Tibial nerve (tissue), 4 donors: ENCODE data around the gene EPB41L1. TPM values are rescaled to one million over a fixed set of nuclear protein-coding genes. Genes with fewer than 3 reads are reported as not detected.
"Not testable (repeated sequence)": the region's sequence is repeated elsewhere in the genome, so short reads cannot be mapped to it uniquely, and the experiment has no call there.

Experiments
- DNase-seq, 2 donors: peaks; one replicate each; pipeline ENCODE4 v3.0.0-alpha.2; 2019; ENCODE audit warnings: low spot score in 2 of 2
- H3K27ac ChIP-seq, 4 donors: fragments of 200-600 bp; sonication (generic) in 3 of 4; one replicate each; pipeline ENCODE4 v1.5.1; 2017 to 2019; ENCODE audit warnings: mild to moderate bottlenecking in 1 of 4
- H3K27me3 ChIP-seq, 2 donors: fragments of 200-600 bp; sonication (generic) in 1 of 2; one replicate each; pipeline versions ENCODE4 v1.5.1 to v1.6.0; 2017 to 2019
- H3K36me3 ChIP-seq, 3 donors: fragments of 200-600 bp; sonication (generic); one replicate each; pipeline ENCODE4 v1.5.1; 2018 to 2019
- H3K4me1 ChIP-seq, 4 donors: fragments of 200-600 bp; sonication (generic) in 3 of 4; one replicate each; pipeline ENCODE4 v1.5.1; 2017 to 2019
- H3K4me3 ChIP-seq, 4 donors: fragments of 200-600 bp; sonication (generic) in 3 of 4; one replicate each; pipeline ENCODE4 v1.5.1; 2017 to 2019; ENCODE audit warnings: mild to moderate bottlenecking in 1 of 4, moderate library complexity in 1 of 4
- H3K9me3 ChIP-seq, 4 donors: fragments of 200-600 bp; sonication (generic) in 3 of 4; one replicate each; pipeline ENCODE4 v1.5.1; 2017 to 2019
- EP300 ChIP-seq, 2 donors: sonication (generic); formaldehyde crosslinking; IDR thresholded peaks; one replicate each; pipeline ENCODE4 v1.6.1; 2017; ENCODE audit warnings: antibody characterized with exemption in 2 of 2, mild to moderate bottlenecking in 1 of 2
- POLR2A ChIP-seq, 2 donors: fragments of 450-650 bp; IDR thresholded peaks; one replicate each; pipeline ENCODE4 v1.6.1; 2017; ENCODE audit warnings: antibody characterized with exemption in 2 of 2, mild to moderate bottlenecking in 2 of 2, moderate library complexity in 2 of 2
- WGBS, 2 donors: methylation state at CpG; one replicate each; pipeline ENCODE4 v1.1.5; 2018; 5-methylcytosine and 5-hydroxymethylcytosine counted together
- total RNA-seq, 4 donors: library from RNA; depleted of rRNA; stranded (reverse); fragments of >200 nt; gene quantifications; one replicate each; pipeline ENCODE4 v1.1.0, GENCODE V29; 2016
- TF ChIP-seq, protein P1 (sequence below), 5 experiments: fragments of 200-600 bp in 3 of 5; fragments of 450-650 bp in 2 of 5; sonication (generic) in 3 of 5; IDR thresholded peaks; one replicate each; pipeline ENCODE4 v1.5.1; 2016 to 2019; ENCODE audit warnings: antibody characterized with exemption in 5 of 5, mild to moderate bottlenecking in 3 of 5, moderate library complexity in 2 of 5

Gene EPB41L1
- total RNA-seq, 4 donors from 2014 or later: 19.9 to 55.3 (median 30.8) TPM

DNA sequence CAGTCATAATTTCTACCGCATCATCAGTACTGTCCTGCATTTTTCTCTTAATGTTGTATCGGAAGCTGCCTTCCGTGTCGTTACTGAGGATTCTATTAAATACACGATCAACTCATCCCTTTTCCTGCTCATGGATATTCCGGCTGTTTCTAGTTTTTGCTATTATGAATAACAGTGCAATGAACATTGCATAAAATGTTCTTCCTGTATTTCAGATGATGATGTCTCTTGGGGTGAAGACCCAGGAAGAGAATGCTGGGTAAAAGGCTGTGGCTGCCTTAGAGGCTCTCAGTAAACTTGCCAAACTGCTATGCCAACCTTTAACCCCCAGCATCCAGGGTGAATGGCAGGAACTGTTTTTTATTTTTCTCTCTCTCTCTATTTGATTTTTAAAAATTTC is 24.1 kb upstream of the EPB41L1 start:
- Histone ChIP-seq H3K9me3 (no peaks in the 10 kb centered on the region), H3K4me3 (no peak overlapping the region), H3K36me3 (no peaks in the 10 kb centered on the region), H3K27ac (peak overlapping the region in 2 of 4 donors; percentile 29 to 54), H3K4me1 (peaks cover 0 to 29% (median 3%) of the 10 kb centered on the region in 4 donors), H3K27me3 (no peaks in the 10 kb centered on the region)
- TF ChIP-seq POLR2A (IDR thresholded peaks at IDR 0.05): no peak
- TF ChIP-seq, protein P1, sequence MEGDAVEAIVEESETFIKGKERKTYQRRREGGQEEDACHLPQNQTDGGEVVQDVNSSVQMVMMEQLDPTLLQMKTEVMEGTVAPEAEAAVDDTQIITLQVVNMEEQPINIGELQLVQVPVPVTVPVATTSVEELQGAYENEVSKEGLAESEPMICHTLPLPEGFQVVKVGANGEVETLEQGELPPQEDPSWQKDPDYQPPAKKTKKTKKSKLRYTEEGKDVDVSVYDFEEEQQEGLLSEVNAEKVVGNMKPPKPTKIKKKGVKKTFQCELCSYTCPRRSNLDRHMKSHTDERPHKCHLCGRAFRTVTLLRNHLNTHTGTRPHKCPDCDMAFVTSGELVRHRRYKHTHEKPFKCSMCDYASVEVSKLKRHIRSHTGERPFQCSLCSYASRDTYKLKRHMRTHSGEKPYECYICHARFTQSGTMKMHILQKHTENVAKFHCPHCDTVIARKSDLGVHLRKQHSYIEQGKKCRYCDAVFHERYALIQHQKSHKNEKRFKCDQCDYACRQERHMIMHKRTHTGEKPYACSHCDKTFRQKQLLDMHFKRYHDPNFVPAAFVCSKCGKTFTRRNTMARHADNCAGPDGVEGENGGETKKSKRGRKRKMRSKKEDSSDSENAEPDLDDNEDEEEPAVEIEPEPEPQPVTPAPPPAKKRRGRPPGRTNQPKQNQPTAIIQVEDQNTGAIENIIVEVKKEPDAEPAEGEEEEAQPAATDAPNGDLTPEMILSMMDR (IDR thresholded peaks at IDR 0.05): no peak
- no peak for TF ChIP-seq EP300 (IDR thresholded peaks at IDR 0.05)
- no peak for DNase-seq
- 64 to 69% methylated on average over 6 of the region's 6 CpGs for whole genome bisulfite sequencing, 2 donors

DNA sequence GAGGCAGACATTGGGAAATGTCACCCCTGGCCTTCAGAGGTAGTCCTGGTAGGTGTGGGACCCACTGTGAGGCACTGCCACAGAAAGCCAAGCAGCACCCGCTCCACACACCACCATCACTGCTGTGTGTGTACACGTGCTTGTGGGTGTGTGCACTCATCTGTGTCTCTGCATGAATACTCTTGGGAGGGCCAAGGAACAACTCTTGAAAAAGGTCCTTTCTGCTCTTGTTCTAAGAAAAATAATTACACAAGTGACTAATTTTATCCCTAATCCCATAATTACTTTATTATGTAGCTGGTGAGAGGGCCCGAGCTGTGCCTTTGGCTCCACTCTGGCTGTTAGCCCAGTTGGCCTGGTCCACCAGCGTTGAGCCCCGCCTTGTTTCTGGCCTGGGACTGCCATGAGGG is 21.7 kb upstream of the EPB41L1 start:
- Histone ChIP-seq H3K36me3 (no peaks in the 10 kb centered on the region), H3K27me3 (no peaks in the 10 kb centered on the region), H3K4me3 (no peak overlapping the region), H3K27ac (no peak overlapping the region), H3K9me3 (no peaks in the 10 kb centered on the region), H3K4me1 (peaks cover 0 to 26% (median 3%) of the 10 kb centered on the region in 4 donors)
- no peak for TF ChIP-seq POLR2A (IDR thresholded peaks at IDR 0.05)
- TF ChIP-seq EP300 (IDR thresholded peaks at IDR 0.05): peak in 1 of 2 donors; percentile 8
- WGBS, 2 donors: 48 to 56% methylated on average over 5 of the region's 5 CpGs
- DNase-seq: peak in 1 of 2 donors; percentile 38

DNA sequence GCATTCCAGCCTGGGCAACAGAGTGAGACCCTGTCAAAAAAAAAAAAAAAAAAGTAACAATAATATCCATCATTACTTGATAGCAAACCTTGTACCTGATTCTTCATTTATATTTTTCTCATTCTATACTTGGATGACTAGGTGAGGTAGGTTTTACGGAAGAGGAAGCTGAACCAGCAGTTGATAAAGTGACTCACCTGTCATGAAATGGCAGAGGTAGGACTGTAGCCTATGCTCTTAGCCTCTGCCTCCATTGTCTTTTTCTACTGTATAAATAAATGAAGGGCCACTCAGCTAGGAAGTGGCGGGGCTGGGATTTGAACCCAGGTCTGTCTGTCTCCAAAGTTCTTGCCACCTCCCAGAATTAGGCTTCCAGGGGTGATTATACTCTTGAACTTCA is 20.7 kb upstream of the EPB41L1 start:
- no peaks in the 10 kb centered on the region for H3K9me3 ChIP-seq
- H3K4me1 ChIP-seq: peaks cover 0 to 17% (median 1%) of the 10 kb centered on the region in 4 donors
- no peaks in the 10 kb centered on the region for H3K27me3 ChIP-seq
- TF ChIP-seq POLR2A (IDR thresholded peaks at IDR 0.05) (no peak), EP300 (IDR thresholded peaks at IDR 0.05) (no peak)
- TF ChIP-seq, protein P1 (IDR thresholded peaks at IDR 0.05): no peak
- no peaks in the 10 kb centered on the region for H3K36me3 ChIP-seq
- H3K27ac ChIP-seq: no peak overlapping the region
- no peak for DNase-seq
- WGBS, 2 donors: 91 to 95% methylated on average over 2 of the region's 2 CpGs
- no peak overlapping the region for H3K4me3 ChIP-seq

DNA sequence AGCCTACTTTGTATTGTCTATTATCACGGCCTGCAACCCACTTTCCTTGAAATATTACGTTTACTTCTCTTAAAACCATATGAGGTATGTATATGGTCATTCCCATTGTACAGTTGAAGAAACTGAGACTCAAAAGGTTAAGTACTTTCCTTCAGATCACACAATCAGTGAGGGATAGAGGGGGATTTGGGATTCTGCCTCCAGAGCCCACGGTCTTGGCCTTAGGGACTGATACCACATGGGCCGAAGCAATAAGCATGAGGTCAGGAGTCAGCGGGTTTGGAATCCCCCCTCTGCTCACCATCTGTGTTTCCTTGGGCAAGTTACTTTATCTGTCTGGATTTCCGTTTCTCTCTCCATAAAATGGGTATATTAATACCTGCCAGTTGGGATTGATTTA is 19.4 kb upstream of the EPB41L1 start:
- WGBS, 2 donors: 83 to 85% methylated on average over 6 of the region's 6 CpGs
- H3K4me1 ChIP-seq: peaks cover 0 to 15% (median 0%) of the 10 kb centered on the region in 4 donors
- no peak overlapping the region for H3K27ac ChIP-seq
- no peaks in the 10 kb centered on the region for H3K27me3 ChIP-seq
- no peaks in the 10 kb centered on the region for H3K9me3 ChIP-seq
- no peak overlapping the region for H3K4me3 ChIP-seq
- H3K36me3 ChIP-seq: no peaks in the 10 kb centered on the region
- no peak for DNase-seq
- TF ChIP-seq, protein P1 (IDR thresholded peaks at IDR 0.05): no peak
- no peak for TF ChIP-seq EP300 (IDR thresholded peaks at IDR 0.05)
- TF ChIP-seq POLR2A (IDR thresholded peaks at IDR 0.05): no peak

DNA sequence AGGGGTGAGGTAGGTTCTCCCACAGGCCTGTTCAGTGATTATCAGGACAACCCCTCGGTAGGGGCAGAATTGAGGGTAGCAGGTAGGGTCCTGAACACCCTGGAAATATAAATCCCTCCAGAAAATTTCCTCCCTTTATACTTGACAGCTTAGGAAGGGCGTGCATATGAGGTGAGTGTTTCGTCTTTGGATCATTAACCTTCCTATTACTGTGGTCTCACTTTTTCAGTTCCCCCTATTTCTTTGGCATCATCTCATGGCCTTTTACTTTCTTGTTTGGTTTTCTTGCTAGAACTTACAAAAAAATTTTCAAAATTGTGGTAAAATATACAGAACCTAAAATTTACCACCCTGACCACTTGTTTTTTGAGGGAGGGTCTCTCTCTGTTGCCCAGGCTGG is 18.7 kb upstream of the EPB41L1 start:
- H3K4me1 ChIP-seq: peaks cover 0 to 15% (median 0%) of the 10 kb centered on the region in 4 donors
- TF ChIP-seq, protein P1 (IDR thresholded peaks at IDR 0.05): no peak
- TF ChIP-seq POLR2A (IDR thresholded peaks at IDR 0.05) (no peak), EP300 (IDR thresholded peaks at IDR 0.05) (no peak)
- no peaks in the 10 kb centered on the region for H3K36me3 ChIP-seq
- WGBS, 2 donors: 83 to 88% methylated on average over 3 of the region's 3 CpGs
- H3K9me3 ChIP-seq: no peaks in the 10 kb centered on the region
- no peaks in the 10 kb centered on the region for H3K27me3 ChIP-seq
- H3K4me3 ChIP-seq: no peak overlapping the region
- H3K27ac ChIP-seq: no peak overlapping the region
- DNase-seq: no peak

DNA sequence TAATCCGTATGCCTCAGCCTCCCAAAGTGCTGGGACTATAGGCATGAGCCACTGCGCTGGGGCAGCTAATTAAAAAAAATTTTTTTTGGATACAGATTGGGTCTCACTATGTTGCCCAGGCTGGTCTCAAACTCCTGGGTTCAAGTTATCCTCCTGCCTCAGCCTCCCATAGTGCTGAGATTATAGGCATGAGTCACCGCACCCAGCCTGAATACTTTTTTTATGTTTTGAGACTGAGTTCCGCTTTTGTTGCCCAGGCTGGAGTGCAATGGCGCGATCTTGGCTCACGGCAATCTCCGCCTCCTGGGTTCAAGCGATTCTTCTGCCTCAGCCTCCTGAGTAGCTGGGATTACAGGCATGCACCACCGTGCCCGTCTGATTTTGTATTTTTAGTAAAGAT is 17.2 kb upstream of the EPB41L1 start:
- peaks cover 0 to 15% (median 0%) of the 10 kb centered on the region in 4 donors for H3K4me1 ChIP-seq
- not testable (repeated sequence) for H3K9me3 ChIP-seq, H3K27ac ChIP-seq, H3K4me3 ChIP-seq, DNase-seq, H3K36me3 ChIP-seq, H3K27me3 ChIP-seq
- 85 to 86% methylated on average over 11 of the region's 11 CpGs for WGBS, 2 donors
